ENCODE results near the gene ACIN1.

The ACIN1 gene

GRCh38 chr14:23074906-23075305 is 20.0 kb downstream of the ACIN1 start:
- no peak for DNase-seq

- DNase-seq: no peak
Observed at GRCh38 chr14:23071921-23072539, 22.9 kb downstream of the ACIN1 start.

GRCh38 chr14:23071244-23071920 is 23.6 kb downstream of the ACIN1 start:
- peak; percentile 81 for DNase-seq

GRCh38 chr14:23070262-23071129 is 24.4 kb downstream of the ACIN1 start:
- DNase-seq: peak; percentile 37

- peak; percentile 29 for DNase-seq
Observed at GRCh38 chr14:23069413-23069806, 25.5 kb downstream of the ACIN1 start.

- peak; percentile 80 for DNase-seq
Observed at GRCh38 chr14:23068789-23069412, 26.0 kb downstream of the ACIN1 start.

- no peak for DNase-seq
Observed at GRCh38 chr14:23067847-23068788, 26.8 kb downstream of the ACIN1 start.

- no peak for DNase-seq
Observed at GRCh38 chr14:23066855-23067744, 27.8 kb downstream of the ACIN1 start.

GRCh38 chr14:23066368-23066767 is 28.6 kb downstream of the ACIN1 start:
- no peak for DNase-seq

GRCh38 chr14:23063601-23064000 is 31.3 kb downstream of the ACIN1 start:
- DNase-seq: no peak

GRCh38 chr14:23062002-23062401 is 32.9 kb downstream of the ACIN1 start:
- peak; percentile 20 for DNase-seq

- no peak for DNase-seq
Observed at GRCh38 chr14:23060536-23061260, 34.2 kb downstream of the ACIN1 start.

GRCh38 chr14:23058654-23059504 is 36.1 kb downstream of the ACIN1 start:
- DNase-seq: no peak

GRCh38 chr14:23057757-23058653 is 36.9 kb downstream of the ACIN1 start:
- peak; percentile 65 for DNase-seq

- DNase-seq: peak; percentile 27
Observed at GRCh38 chr14:23056956-23057756, 37.8 kb downstream of the ACIN1 start, which contains the start of gene CDH24. Gene CDH24 (minus strand): TSS chr14:23057520. CDS start chr14:23055733, 1,787 bp downstream.

GRCh38 chr14:23056145-23056955 is 38.6 kb downstream of the ACIN1 start:
- DNase-seq: peak; percentile 66
